ENCODE measurements around the gene ZFP36L1. TPM values are rescaled to one million over a fixed set of nuclear protein-coding genes. Genes with fewer than 3 reads are reported as not detected.

Gene ZFP36L1
- total RNA-seq, 1 donor from 2014 or later: 884 TPM

GRCh38 chr14:68760761-68761160, 32.1 kb downstream of the ZFP36L1 start:
- Mint-ChIP-seq H3K27ac (no peak overlapping the region), H3K4me1 (peaks cover 24% of the 10 kb centered on the region), H3K27me3 (no peaks in the 10 kb centered on the region), H3K4me3 (no peak overlapping the region), H3K36me3 (ENCODE audit: low read depth) (no peaks in the 10 kb centered on the region), H3K9me3 (no peaks in the 10 kb centered on the region)
- TF ChIP-seq CTCF (IDR thresholded peaks at IDR 0.05): no peak
- intact Hi-C loops (cut with micrococcal nuclease): no loop called here
- CTCF ChIA-PET: no interaction called here
- ATAC-seq (ENCODE audit: low read depth) (no peak), DNase-seq (no peak)
- POLR2A ChIA-PET: no interaction called here

GRCh38 chr14:68759937-68760336, 32.9 kb downstream of the ZFP36L1 start:
- ATAC-seq (ENCODE audit: low read depth) (no peak), DNase-seq (no peak)
- Mint-ChIP-seq H3K36me3 (ENCODE audit: low read depth) (no peaks in the 10 kb centered on the region), H3K4me3 (no peak overlapping the region), H3K4me1 (peaks cover 31% of the 10 kb centered on the region), H3K9me3 (no peaks in the 10 kb centered on the region), H3K27me3 (no peaks in the 10 kb centered on the region), H3K27ac (no peak overlapping the region)
- POLR2A ChIA-PET: interaction anchor here (0.6 kb wide), 1 partner anchor 28 kb away, joined by 3 read pairs; no protein-coding TSS in a partner anchor
- TF ChIP-seq CTCF (IDR thresholded peaks at IDR 0.05): no peak
- CTCF ChIA-PET: no interaction called here
- intact Hi-C loops (cut with micrococcal nuclease): no loop called here

- TF ChIP-seq CTCF (IDR thresholded peaks at IDR 0.05): no peak
- DNase-seq (no peak), ATAC-seq (ENCODE audit: low read depth) (no peak)
- Mint-ChIP-seq H3K4me1 (peaks cover 33% of the 10 kb centered on the region), H3K36me3 (ENCODE audit: low read depth) (no peaks in the 10 kb centered on the region), H3K4me3 (no peak overlapping the region), H3K27ac (no peak overlapping the region), H3K9me3 (no peaks in the 10 kb centered on the region), H3K27me3 (no peaks in the 10 kb centered on the region)
- intact Hi-C loops (cut with micrococcal nuclease): no loop called here
- CTCF ChIA-PET: no interaction called here
- POLR2A ChIA-PET: no interaction called here
Observed at GRCh38 chr14:68759017-68759560, 33.8 kb downstream of the ZFP36L1 start.

GRCh38 chr14:68758301-68758700, 34.6 kb downstream of the ZFP36L1 start:
- ATAC-seq (ENCODE audit: low read depth): no peak
- H3K36me3 Mint-ChIP-seq (ENCODE audit: low read depth): no peaks in the 10 kb centered on the region
- no peak overlapping the region for H3K4me3 Mint-ChIP-seq
- H3K9me3 Mint-ChIP-seq: no peaks in the 10 kb centered on the region
- H3K4me1 Mint-ChIP-seq: peaks cover 33% of the 10 kb centered on the region
- no peaks in the 10 kb centered on the region for H3K27me3 Mint-ChIP-seq
- no peak for DNase-seq
- TF ChIP-seq CTCF (IDR thresholded peaks at IDR 0.05): no peak
- ChIA-PET POLR2A (interaction anchor here (0.9 to 1.7 kb wide), 8 partner anchors 13 to 478 kb away, joined by 3 to 14 read pairs (median 4); partner anchors contain the start of gene ZFP36L1), CTCF (interaction anchor here (0.6 kb wide), 1 partner anchor 295 kb away, joined by 3 read pairs; no protein-coding TSS in a partner anchor)
- no peak overlapping the region for H3K27ac Mint-ChIP-seq
- intact Hi-C loops (cut with micrococcal nuclease): no loop called here

- DNase-seq: no peak
- CTCF ChIA-PET: interaction anchor here (1.1 kb wide), 1 partner anchor 18 kb away, joined by 3 read pairs; no protein-coding TSS in a partner anchor
Observed at GRCh38 chr14:68757618-68758081, 35.2 kb downstream of the ZFP36L1 start.

More at GRCh38 chr14:68757618-68758081, 35.2 kb downstream of the ZFP36L1 start:
- Mint-ChIP-seq H3K9me3 (no peaks in the 10 kb centered on the region), H3K27me3 (no peaks in the 10 kb centered on the region), H3K4me3 (no peak overlapping the region), H3K4me1 (peaks cover 33% of the 10 kb centered on the region), H3K36me3 (ENCODE audit: low read depth) (no peaks in the 10 kb centered on the region), H3K27ac (peak overlapping the region; percentile 18)
- POLR2A ChIA-PET: interaction anchor here (0.8 to 1.7 kb wide), 12 partner anchors 12 to 477 kb away, joined by 3 to 14 read pairs (median 4); partner anchors contain the start of gene ZFP36L1
- TF ChIP-seq CTCF (IDR thresholded peaks at IDR 0.05): no peak
- intact Hi-C loops (cut with micrococcal nuclease): loop anchor here (2.0 kb wide), 1 partner anchor 15 kb away; no protein-coding TSS in a partner anchor
- peak; percentile 88 for ATAC-seq (ENCODE audit: low read depth)
